GM13977 (cell line): ENCODE data around the gene SEMA7A.
"Not testable (repeated sequence)": the region's sequence is repeated elsewhere in the genome, so short reads cannot be mapped to it uniquely, and the experiment has no call there.

Experiments used
- DNase-seq: peaks from one replicate; pipeline ENCODE4 v3.0.0; 2012; ENCODE audit warnings: low spot score
- CTCF ChIP-seq: IDR thresholded peaks from 2 replicates; pipeline ENCODE4 v1.5.1; 2012; ENCODE audit warnings: mild to moderate bottlenecking, control low read depth; ENCODE audit not compliant: insufficient read depth; ENCODE audit errors: extremely low read depth, missing control alignments
- in situ Hi-C: fragments of 300-500 bp; cut with MboI; formaldehyde crosslinking; loops from one replicate; pipeline ENCODE4 v1.12.0; 2022; ENCODE audit warnings: low sequenced_read_pairs, low pct_unique_long_range_greater_than_20kb, mixed read lengths, inconsistent platforms; ENCODE audit not compliant: unreplicated experiment

The SEMA7A gene

GRCh38 chr15:74464897-74465296, 31.1 kb upstream of the SEMA7A start:
- DNase-seq = no peak
- in situ Hi-C loops = no loop called here

GRCh38 chr15:74464216-74464615, 30.5 kb upstream of the SEMA7A start:
- no peak for DNase-seq
- in situ Hi-C loops = no loop called here
- no peak for TF ChIP-seq CTCF

More at GRCh38 chr15:74464897-74465296, 31.1 kb upstream of the SEMA7A start:
- TF ChIP-seq CTCF = no peak

- no peak for DNase-seq
- TF ChIP-seq CTCF = no peak
- in situ Hi-C loops = no loop called here
Observed at GRCh38 chr15:74463634-74464033, 29.9 kb upstream of the SEMA7A start.

GRCh38 chr15:74461847-74462511, 28.2 kb upstream of the SEMA7A start:
- DNase-seq = no peak
- in situ Hi-C loops = no loop called here
- TF ChIP-seq CTCF = no peak

GRCh38 chr15:74460871-74461846, 27.4 kb upstream of the SEMA7A start, which contains the start of gene UBL7:
UBL7 (minus strand) TSS chr15:74461160; CDS start chr15:74458867, 2,293 bp downstream.
- in situ Hi-C loops = no loop called here
- peak; percentile 93 for DNase-seq
- peak; percentile 49 for TF ChIP-seq CTCF

- no peak for TF ChIP-seq CTCF
- DNase-seq = peak; percentile 68
- in situ Hi-C loops = no loop called here
Observed at GRCh38 chr15:74460298-74460697, 26.5 kb upstream of the SEMA7A start.

- in situ Hi-C loops, DNase-seq: not testable (repeated sequence)
Observed at GRCh38 chr15:74459798-74460197, 26.0 kb upstream of the SEMA7A start.
